Eye (tissue), 1 donor: ENCODE data around the gene LLGL1.

Experiments used
- DNase-seq: peaks from one replicate; pipeline ENCODE4 v3.0.0-alpha.2; 2015

The LLGL1 gene

DNA sequence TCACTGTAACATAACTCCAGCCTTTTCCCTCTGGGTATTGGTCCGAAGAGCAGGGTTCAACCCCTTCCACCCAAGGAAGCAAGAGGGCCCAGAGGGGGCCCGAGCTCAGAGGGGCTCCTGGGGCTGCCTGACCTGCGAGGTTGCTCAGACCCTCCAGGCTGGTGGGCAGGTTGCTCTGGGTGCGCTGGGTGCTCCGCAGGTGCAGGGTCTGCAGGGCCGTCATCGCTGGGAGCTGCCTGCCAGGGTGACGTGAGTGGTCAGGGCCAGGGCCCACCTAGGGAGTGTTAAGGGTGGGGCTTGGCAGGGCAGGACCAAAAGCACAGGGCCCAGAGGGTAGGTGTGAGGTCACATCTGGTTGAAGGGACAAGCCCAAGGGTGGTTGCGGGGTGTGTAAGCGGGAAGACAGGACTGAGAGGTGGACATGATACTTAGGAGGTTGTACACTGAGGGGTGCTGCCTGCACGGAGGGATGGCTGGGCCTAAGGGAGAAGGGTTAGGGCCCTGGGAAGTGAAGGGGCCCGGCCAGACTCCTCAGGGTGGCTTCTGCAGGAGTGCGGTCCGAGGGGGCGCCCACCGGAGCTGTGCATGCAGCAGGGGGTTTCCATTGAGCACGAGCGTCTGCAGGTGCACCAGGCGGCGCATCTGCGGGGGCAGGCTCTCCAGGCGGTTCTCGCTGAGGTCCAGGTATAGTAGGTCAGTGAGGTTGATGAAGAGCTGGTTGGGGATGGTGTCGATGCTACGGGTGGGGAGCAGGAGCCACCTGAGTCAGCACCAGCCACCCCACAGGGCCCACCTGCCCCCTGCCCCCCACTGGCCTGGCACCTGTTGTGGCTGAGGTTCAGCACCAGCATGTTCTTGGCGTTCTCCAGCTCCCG lies 28.7 kb downstream of the LLGL1 start:
- DNase-seq, result no peak

DNA sequence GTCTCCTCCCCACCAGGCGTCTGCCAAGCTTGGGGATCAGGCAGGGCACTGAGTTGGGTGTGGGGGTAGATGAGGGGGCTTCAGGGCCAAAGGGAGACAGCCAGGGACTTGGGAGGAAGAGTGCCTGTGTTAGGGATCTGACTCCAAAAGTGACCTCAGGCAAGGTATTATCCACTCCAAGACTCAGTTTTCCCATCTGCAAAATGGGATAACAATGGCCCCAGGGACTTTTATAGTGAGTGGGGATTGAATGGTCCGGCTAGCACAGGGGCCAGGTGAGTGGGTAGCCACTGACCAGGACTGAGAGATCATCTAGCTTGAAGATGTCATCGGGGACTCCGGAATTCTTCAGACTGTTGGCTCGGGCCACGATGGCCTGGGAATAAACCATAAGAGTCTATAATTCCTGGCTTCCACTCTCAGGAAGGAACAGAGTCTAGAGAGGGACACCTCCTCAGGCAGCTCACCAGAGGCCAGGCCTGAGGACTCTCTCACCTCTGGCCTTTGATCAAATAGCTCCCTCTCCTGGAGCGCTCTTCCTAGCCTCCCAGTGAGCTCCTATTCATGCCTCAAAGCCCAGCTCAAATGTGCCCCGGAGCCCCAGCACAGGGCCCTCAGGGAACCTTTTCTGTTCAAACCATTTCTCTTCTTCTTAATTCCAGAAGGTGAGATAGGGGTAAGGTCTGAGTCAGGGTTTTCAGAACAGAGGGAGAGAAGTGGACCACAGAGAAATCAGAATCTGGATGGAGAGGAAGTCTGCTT lies 29.6 kb downstream of the LLGL1 start:
- no peak for DNase-seq

- DNase-seq, result no peak
Measured at GRCh38 chr17:18256351-18256750, 30.9 kb downstream of the LLGL1 start.

- DNase-seq, result no peak
Measured at GRCh38 chr17:18256776-18257175, 31.3 kb downstream of the LLGL1 start.

GRCh38 chr17:18257268-18257981 lies 32.0 kb downstream of the LLGL1 start:
- no peak for DNase-seq

GRCh38 chr17:18257982-18258355 lies 32.5 kb downstream of the LLGL1 start:
- peak; percentile 74 for DNase-seq

- DNase-seq, result peak; percentile 78
Measured at GRCh38 chr17:18258356-18259038, 33.1 kb downstream of the LLGL1 start, which contains the start of gene FLII. TSS of gene FLII (minus strand) at chr17:18258738. CDS start at chr17:18258690, 48 bp downstream.

GRCh38 chr17:18259621-18260331 lies 34.3 kb downstream of the LLGL1 start:
- no peak for DNase-seq

DNA sequence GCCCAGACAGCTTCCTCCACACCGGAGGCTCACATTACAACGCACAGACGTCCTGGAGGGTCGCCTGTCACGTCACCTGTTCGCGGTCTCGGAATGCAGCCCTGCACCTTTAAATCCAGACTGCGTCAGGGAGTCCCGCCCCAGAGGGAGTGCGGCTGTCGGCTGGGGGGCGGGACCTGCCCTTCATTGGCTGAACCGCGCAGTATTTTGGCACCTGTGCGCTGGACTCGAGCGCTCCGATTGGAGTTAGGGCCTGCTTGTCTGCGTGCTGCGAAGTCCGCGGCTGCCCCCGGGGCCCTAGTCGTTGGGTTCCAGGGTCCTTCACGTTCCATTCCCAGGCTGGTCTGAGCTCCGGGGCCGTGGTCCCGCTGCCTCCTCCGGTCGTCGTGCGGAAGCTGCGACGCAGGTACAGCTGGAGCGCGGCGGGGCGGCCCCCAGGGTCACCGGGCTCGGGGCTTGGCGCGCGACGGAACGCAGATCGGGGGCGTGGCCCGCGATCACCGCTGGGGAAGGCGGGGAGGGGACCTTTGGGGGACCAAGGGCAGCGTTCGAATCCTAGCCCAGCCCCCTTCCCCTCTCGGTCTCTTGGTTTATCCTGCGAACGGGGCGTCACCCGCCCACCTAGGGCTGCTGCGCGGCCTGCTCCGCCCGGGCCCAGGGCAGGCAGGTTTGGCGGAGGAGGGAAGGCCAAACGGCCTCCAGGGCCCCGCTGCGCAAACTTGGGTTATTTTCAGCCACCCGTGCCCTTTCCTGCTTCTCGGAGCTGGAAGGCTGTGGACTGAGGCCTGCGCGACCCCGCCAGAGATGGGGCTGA lies 35.1 kb downstream of the LLGL1 start, which contains the start of gene MIEF2:
Gene MIEF2, plus strand, starts transcription at position 331 of the 814 bp plus-strand sequence. CDS start 2,059 bp downstream, outside the sequence.
- DNase-seq, result peak; percentile 97

DNA sequence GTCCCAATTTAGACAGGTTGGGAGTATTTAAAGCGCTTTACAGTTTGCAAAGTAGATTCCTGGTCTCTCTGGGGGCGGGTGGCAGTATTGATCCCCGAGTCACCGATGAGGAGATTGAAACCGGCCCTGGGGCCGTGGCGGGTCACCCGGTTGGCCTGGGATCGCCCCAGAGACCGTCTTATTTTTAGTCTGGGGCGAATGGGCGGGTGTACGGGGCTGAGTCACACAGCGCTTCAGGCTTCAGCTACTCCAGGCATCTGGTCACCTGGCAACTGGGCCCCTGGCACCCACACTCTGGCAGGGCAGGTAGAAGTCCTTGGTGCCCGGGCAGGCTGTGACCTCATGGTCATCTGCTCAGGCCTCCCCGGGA lies 35.7 kb downstream of the LLGL1 start:
- no peak for DNase-seq

GRCh38 chr17:18261659-18262058 lies 36.2 kb downstream of the LLGL1 start:
- DNase-seq, result no peak

DNA sequence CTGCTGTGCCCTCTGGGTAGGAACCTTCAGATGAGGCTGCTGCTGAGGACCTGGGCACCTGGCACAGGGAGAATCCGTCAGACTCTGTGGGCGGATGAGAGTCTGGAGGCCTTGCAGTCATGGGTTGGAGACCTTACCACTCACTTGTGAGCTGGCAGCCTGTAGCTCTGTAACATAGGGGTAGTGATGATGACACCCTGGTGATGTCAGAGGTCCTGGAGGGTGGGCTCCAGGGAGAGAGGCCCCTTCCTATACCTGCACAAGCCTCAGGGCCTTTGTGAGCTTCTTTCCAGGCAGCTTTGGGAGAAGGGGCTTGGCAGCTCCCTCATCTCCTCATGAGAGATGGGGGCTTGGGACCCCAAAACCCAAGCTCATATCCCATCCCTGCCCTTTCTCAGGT lies 36.7 kb downstream of the LLGL1 start:
- no peak for DNase-seq

DNA sequence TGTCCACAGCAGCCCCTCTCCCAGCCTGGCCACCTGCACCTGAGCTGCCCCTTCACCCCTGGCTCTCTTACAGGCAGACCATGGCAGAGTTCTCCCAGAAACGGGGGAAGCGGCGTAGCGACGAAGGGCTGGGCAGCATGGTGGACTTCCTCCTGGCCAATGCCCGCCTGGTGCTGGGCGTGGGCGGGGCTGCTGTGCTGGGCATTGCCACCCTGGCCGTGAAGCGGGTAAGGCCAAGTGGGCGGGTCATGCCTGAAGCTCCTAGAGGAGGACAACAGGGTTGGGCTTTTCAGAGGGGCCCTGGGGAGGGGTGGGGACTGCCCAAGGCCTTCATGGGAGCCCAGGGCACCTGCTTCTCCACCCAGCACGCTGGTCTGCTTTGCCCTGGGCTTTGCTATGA lies 37.2 kb downstream of the LLGL1 start:
- DNase-seq, result no peak

DNA sequence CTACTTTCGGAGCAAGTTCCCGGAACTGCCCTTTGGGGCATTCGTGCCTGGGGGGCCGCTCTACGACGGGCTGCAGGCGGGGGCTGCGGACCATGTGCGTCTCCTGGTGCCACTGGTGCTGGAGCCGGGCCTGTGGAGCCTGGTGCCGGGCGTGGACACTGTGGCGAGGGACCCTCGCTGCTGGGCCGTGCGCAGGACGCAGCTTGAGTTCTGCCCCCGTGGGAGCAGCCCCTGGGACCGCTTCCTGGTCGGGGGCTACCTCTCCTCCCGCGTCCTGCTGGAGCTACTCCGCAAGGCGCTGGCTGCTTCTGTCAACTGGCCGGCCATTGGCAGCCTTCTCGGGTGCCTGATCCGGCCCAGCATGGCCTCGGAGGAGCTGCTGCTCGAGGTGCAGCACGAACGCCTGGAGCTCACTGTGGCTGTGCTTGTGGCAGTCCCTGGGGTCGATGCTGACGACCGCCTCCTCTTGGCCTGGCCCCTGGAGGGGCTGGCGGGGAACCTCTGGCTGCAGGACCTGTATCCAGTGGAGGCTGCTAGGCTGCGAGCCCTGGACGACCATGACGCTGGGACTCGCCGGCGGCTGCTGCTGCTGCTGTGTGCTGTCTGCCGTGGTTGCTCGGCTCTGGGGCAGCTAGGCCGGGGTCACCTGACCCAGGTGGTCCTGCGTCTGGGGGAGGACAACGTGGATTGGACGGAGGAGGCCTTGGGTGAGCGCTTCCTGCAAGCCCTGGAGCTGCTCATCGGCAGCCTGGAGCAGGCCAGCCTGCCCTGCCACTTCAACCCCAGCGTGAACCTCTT lies 38.6 kb downstream of the LLGL1 start:
- no peak for DNase-seq

- DNase-seq, result no peak
Measured at GRCh38 chr17:18267366-18267765, 41.9 kb downstream of the LLGL1 start.

DNA sequence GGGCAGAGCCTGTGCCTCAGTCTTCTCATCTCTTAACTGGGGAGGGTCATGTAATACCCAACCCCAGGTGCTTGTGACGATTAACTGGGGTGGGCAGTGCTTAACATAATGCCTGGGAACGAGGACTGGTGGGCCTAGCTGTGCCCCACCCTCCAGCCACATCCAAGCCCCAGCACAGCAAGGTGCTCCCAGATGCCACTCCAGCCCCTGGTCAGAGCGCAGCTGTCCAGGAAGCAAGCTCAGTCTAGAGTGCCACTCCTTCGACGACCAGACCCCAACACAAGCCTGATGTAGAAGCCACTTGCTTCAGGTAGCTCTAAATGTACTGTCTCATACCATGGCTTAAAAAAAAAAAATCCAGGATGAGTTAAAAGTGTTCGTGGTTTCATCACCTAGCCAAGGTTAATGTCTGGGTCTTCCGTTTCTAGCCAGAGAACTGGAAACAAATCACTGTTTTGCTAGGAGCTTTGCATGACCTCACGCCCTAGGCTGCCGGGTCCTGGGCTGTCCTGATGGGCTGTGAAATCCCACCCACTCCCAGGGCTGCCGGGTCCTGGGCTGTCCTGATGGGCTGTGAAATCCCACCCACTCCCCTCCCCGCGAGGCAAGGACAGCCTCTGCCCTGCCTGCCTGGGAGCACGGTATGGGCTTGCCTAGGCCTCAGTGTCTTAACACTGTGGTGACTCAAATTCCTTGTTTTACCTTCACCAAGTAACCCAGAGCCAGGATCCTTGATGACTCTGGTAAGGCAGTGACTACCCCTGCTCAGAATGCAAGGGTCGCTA lies 42.7 kb downstream of the LLGL1 start:
- no peak for DNase-seq

GRCh38 chr17:18270046-18270931 lies 44.9 kb downstream of the LLGL1 start:
- no peak for DNase-seq

DNA sequence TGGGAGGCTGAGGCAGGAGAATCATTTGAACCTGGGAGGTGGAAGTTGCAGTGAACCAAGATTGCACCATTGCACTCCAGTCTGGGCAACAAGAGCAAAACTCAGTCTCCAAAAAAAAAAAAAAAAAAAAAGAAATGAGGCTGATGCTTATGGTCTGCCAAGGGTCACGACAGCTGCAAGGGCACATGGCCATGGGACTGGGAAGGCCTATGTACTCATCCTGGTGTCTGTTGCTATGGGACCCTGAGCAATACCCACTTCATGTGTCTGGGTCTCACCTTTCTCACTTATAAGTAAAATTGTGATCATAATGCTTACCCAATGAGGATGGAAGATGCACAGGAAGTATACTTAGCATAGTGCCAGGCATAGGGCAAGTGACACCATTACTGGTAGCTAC lies 51.6 kb downstream of the LLGL1 start:
- no peak for DNase-seq
